ENCODE measurements around the gene NAGK.
"Not testable (repeated sequence)": the region's sequence is repeated elsewhere in the genome, so short reads cannot be mapped to it uniquely, and the experiment has no call there.

GRCh38 chr2:71019989-71020388 lies 48.5 kb upstream of the NAGK start:
- TF ChIP-seq CTCF (IDR thresholded peaks at IDR 0.05); EP300 (IDR thresholded peaks at IDR 0.05); POLR2A (IDR thresholded peaks at IDR 0.05; ENCODE audit: low read length); RFX5 (IDR thresholded peaks at IDR 0.05); ESRRA (IDR thresholded peaks at IDR 0.05; ENCODE audit: borderline replicate concordance, low read length): not testable (repeated sequence)

All from A549 (cell line).